Upper lobe of left lung (tissue), 4 donors: ENCODE data around the gene RYK.

ENCODE experiments used
- EP300 ChIP-seq, 4 donors: sonication (generic); formaldehyde crosslinking; IDR thresholded peaks; one replicate each; pipeline ENCODE4 v1.5.1; 2017; ENCODE audit warnings: antibody characterized with exemption in 4 of 4, control low read depth in 2 of 4
- POLR2A ChIP-seq, 4 donors: fragments of 450-650 bp; IDR thresholded peaks; one replicate each; pipeline ENCODE4 v1.5.1; 2016 to 2017; ENCODE audit warnings: antibody characterized with exemption in 4 of 4, mild to moderate bottlenecking in 2 of 4
- POLR2AphosphoS5 ChIP-seq, 2 donors: sonication (generic); formaldehyde crosslinking; IDR thresholded peaks; one replicate each; pipeline ENCODE4 v1.5.1; 2017; ENCODE audit warnings: antibody characterized with exemption in 2 of 2
- TF ChIP-seq, protein P1 (sequence below), 6 experiments: fragments of 450-650 bp in 4 of 6; fragments of 200-600 bp in 2 of 6; sonication (generic) in 2 of 6; IDR thresholded peaks; one replicate each; pipeline ENCODE4 v1.5.1; 2016 to 2019; ENCODE audit warnings: antibody characterized with exemption in 6 of 6

DNA sequence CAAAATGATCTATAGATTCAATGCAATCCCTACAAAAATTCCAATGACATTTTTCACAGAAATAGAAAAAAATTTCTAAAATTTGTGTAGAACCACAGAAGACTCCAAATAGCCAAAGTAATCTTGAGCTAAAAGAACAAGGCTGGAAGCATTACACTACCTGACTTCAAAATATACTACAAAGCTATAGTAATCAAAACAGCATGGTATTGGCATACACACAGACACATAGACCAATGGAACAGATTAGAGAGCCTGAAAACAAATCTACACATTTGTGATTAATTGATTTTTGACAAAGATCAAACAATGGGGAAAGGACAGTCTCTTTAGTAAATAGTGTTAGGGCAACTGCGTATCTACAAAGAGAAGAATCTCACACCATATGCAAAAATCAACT is 45.3 kb upstream of the RYK start:
- TF ChIP-seq, protein P1, sequence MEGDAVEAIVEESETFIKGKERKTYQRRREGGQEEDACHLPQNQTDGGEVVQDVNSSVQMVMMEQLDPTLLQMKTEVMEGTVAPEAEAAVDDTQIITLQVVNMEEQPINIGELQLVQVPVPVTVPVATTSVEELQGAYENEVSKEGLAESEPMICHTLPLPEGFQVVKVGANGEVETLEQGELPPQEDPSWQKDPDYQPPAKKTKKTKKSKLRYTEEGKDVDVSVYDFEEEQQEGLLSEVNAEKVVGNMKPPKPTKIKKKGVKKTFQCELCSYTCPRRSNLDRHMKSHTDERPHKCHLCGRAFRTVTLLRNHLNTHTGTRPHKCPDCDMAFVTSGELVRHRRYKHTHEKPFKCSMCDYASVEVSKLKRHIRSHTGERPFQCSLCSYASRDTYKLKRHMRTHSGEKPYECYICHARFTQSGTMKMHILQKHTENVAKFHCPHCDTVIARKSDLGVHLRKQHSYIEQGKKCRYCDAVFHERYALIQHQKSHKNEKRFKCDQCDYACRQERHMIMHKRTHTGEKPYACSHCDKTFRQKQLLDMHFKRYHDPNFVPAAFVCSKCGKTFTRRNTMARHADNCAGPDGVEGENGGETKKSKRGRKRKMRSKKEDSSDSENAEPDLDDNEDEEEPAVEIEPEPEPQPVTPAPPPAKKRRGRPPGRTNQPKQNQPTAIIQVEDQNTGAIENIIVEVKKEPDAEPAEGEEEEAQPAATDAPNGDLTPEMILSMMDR (IDR thresholded peaks at IDR 0.05) = no peak
- TF ChIP-seq EP300 (IDR thresholded peaks at IDR 0.05) = no peak
- no peak for TF ChIP-seq POLR2AphosphoS5 (IDR thresholded peaks at IDR 0.05)
- TF ChIP-seq POLR2A (IDR thresholded peaks at IDR 0.05) = no peak
